Mesothelial cell of epicardium (in vitro differentiated cells): ENCODE measurements around the gene DPH7. TPM values are rescaled to one million over a fixed set of nuclear protein-coding genes. Genes with fewer than 3 reads are reported as not detected.
A peak's percentile ranks its signal among the peaks of the same experiment; 100 is the strongest.

Experiments used
- DNase-seq, 2 experiments: peaks; one replicate each; pipeline ENCODE4 v3.0.0; 2021; ENCODE audit warnings: low spot score in 2 of 2; ENCODE audit not compliant: unreplicated experiment in 2 of 2
- H3K27ac Mint-ChIP-seq: 2 replicates; pipeline ENCODE4 v1.8.0; 2021; ENCODE audit warnings: mixed read lengths
- H3K27me3 Mint-ChIP-seq: 2 replicates; pipeline ENCODE4 v1.8.0; 2021; ENCODE audit warnings: low read depth, mixed read lengths
- H3K36me3 Mint-ChIP-seq: 2 replicates; pipeline ENCODE4 v1.8.0; 2021; ENCODE audit warnings: mixed read lengths
- H3K4me1 Mint-ChIP-seq: 2 replicates; pipeline ENCODE4 v1.8.0; 2021; ENCODE audit warnings: mixed read lengths
- H3K4me3 Mint-ChIP-seq: 2 replicates; pipeline ENCODE4 v1.8.0; 2021; ENCODE audit warnings: mild to moderate bottlenecking, moderate library complexity, mixed read lengths
- H3K9me3 Mint-ChIP-seq: 2 replicates; pipeline ENCODE4 v1.8.0; 2021; ENCODE audit warnings: mixed read lengths
- total RNA-seq: library from RNA; stranded (reverse); gene quantifications from 3 replicates; pipeline ENCODE4 v1.2.1, GENCODE V29; 2021
- TF ChIP-seq, protein P1 (sequence below): fragments of 200-600 bp; sonication (generic); IDR thresholded peaks from one replicate; pipeline ENCODE4 v1.5.0; 2021; ENCODE audit warnings: antibody characterized with exemption; ENCODE audit not compliant: unreplicated experiment

Gene DPH7
- total RNA-seq, 1 donor from 2014 or later, result 59.4 TPM

DNA sequence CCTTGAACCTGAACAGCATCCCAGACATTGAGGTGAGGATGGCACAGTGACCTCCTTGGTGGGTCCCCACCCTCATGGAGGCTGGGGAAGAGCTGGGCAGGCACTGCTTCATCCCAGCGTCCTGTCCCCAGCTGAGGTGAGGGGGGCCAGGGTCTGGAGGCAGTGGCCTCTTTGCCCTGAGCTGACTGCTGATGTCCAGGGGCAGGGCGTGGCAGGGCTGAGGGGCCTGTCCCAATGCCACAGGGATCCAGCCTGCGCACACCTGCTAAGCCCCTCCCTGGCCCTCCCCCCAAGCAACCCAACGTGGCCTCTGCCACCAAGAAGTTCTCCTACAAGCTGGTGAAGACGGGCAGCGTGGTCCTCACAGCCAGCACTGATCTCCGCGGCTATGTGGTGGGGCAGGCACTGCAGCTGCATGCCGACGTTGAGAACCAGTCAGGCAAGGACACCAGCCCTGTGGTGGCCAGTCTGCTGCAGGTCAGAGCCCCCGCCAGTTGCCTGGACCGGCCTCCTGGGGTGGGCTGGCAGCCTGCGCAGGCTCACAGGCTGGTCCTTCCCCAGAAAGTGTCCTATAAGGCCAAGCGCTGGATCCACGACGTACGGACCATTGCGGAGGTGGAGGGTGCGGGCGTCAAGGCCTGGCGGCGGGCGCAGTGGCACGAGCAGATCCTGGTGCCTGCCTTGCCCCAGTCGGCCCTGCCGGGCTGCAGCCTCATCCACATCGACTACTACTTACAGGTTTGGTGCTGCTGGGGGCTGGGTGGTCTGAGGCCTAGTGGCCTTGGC lies 35.2 kb upstream of the DPH7 start:
- Mint-ChIP-seq H3K4me3 (no peak overlapping the region), H3K4me1 (peaks cover 26% of the 10 kb centered on the region), H3K27ac (peak overlapping the region; percentile 25), H3K36me3 (peaks cover 5% of the 10 kb centered on the region), H3K9me3 (no peaks in the 10 kb centered on the region), H3K27me3 (no peaks in the 10 kb centered on the region)
- TF ChIP-seq, protein P1, sequence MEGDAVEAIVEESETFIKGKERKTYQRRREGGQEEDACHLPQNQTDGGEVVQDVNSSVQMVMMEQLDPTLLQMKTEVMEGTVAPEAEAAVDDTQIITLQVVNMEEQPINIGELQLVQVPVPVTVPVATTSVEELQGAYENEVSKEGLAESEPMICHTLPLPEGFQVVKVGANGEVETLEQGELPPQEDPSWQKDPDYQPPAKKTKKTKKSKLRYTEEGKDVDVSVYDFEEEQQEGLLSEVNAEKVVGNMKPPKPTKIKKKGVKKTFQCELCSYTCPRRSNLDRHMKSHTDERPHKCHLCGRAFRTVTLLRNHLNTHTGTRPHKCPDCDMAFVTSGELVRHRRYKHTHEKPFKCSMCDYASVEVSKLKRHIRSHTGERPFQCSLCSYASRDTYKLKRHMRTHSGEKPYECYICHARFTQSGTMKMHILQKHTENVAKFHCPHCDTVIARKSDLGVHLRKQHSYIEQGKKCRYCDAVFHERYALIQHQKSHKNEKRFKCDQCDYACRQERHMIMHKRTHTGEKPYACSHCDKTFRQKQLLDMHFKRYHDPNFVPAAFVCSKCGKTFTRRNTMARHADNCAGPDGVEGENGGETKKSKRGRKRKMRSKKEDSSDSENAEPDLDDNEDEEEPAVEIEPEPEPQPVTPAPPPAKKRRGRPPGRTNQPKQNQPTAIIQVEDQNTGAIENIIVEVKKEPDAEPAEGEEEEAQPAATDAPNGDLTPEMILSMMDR, result no peak
- DNase-seq, result no peak

DNA sequence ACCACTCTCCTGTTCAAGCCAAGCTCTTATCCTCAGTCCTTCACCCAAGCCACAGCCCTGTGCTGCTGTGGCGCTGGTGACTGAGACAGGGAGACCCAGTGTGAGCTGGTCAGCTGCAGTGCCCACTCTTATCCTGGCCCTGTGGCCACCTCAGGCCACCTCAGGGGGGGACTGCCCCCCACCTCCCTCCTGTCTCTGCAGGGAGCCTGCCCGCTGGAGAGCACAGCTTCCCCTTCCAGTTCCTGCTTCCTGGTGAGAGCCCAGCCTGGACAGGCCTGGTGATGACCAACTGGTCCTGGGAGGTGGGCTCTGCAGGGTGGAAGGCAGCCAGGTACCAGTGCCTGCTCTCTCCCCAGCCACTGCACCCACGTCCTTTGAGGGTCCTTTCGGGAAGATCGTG lies 34.5 kb upstream of the DPH7 start:
- DNase-seq, result no peak
- H3K27ac Mint-ChIP-seq, result peak overlapping the region; percentile 88
- H3K36me3 Mint-ChIP-seq, result peaks cover 5% of the 10 kb centered on the region
- H3K27me3 Mint-ChIP-seq, result no peaks in the 10 kb centered on the region
- peaks cover 26% of the 10 kb centered on the region for H3K4me1 Mint-ChIP-seq
- no peaks in the 10 kb centered on the region for H3K9me3 Mint-ChIP-seq
- TF ChIP-seq, protein P1, result no peak
- no peak overlapping the region for H3K4me3 Mint-ChIP-seq

DNA sequence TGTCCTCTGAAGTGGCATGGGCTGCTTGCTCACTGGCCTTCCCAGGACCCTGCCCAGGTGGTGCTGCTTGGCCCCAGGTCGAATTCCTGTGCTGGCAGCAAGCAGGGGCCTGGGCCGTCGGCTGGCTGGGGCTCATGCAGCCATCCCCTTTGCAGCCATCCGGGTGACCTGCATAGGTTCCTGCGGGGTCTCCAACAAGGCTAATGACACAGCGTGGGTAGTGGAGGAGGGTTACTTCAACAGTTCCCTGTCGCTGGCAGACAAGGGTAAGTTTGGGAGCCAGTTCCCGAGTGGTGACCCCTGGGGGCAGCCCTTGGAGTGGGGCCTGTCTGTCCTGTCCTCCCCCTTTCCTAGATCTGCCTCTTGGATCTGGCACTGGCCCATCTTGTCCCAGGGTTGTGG lies 34.0 kb upstream of the DPH7 start:
- Mint-ChIP-seq H3K4me1 (peaks cover 22% of the 10 kb centered on the region), H3K36me3 (peaks cover 5% of the 10 kb centered on the region), H3K27ac (peak overlapping the region; percentile 95), H3K9me3 (no peaks in the 10 kb centered on the region), H3K27me3 (no peaks in the 10 kb centered on the region), H3K4me3 (no peak overlapping the region)
- DNase-seq, result no peak
- TF ChIP-seq, protein P1, result no peak

DNA sequence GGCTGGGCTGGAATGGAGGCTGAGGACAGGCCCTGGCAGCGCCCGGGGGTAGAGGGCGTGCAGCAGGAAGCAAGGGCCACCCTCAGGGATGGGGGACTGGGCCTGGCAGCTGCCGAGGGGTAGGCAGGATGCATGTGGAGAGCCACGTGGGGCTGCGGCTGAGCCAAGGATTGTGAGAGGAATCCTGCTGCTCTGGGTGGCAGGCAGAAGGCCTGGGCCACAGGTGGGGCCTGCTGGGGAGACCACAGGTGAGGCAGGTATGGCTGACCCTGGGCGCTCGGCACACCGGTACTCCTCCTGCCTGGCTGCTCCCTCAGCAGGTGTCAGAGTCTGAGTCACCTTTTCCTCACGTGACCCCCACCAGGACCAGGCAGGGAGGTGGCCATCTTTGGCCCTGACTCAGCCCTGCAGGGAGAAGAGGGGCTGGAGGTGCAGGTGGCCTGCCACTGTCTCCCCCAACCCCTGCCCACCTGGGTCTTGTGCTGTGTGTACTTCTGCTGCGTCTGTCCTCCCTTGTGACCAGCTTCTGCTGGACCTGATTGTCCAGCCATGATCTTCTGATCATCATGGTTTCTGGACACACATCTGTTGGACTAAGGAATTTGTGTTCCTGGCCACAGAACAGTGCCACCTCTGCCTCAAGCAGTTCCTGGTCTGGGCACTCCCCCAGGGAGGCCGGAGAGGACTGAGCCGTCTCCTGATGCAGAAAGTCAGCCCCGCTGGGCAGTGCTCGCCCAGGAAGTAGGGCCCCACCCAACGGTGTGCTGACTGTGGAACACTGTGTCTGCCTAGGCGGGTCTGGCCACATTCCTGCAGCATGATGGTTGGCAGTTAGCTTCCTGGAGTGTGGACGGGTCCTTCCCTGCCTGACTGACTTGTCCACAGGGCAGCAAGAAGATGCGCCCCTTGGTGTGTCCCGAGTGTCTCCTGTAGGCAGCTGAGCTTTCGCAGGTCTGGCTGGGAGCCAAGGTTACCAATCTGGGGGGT lies 33.2 kb upstream of the DPH7 start:
- Mint-ChIP-seq H3K4me1 (peaks cover 25% of the 10 kb centered on the region), H3K4me3 (peak overlapping the region; percentile 13), H3K27me3 (peaks cover 5% of the 10 kb centered on the region), H3K36me3 (peaks cover 5% of the 10 kb centered on the region), H3K27ac (peak overlapping the region; percentile 95), H3K9me3 (no peaks in the 10 kb centered on the region)
- TF ChIP-seq, protein P1, result no peak
- peak in 1 of 2 experiments; percentile 70 for DNase-seq

DNA sequence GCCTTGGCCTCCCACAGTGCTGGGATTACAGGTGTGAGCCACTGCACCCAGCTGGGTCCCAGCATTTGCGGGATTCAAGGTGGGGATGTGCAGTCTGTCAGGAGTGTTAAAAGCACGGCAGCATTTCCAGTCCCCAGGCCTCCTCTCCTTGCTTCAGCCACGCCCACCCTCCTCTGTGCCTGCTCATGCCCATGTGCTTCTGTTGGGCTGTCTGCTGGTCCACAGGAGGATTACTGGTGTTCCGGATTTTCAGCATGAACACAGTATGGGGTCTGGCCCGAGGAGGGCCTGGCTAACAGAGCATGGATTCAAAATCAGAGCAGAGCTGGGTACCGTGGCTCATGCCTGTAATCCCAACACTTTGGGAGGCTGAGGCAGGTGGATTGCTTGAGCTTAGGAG lies 32.2 kb upstream of the DPH7 start:
- TF ChIP-seq, protein P1, result no peak
- Mint-ChIP-seq H3K4me3 (no peak overlapping the region), H3K9me3 (no peaks in the 10 kb centered on the region), H3K27me3 (peaks cover 10% of the 10 kb centered on the region), H3K27ac (peak overlapping the region; percentile 95), H3K4me1 (peaks cover 28% of the 10 kb centered on the region), H3K36me3 (peaks cover 5% of the 10 kb centered on the region)
- DNase-seq, result no peak
